ENCODE results near the gene CRIM1. TPM values are rescaled to one million over a fixed set of nuclear protein-coding genes. Genes with fewer than 3 reads are reported as not detected.

The CRIM1 gene
- total and polyA plus RNA-seq, 2 experiments from 2014 or later: 76.4 to 485 TPM

- no peak overlapping the region for H2AFZ ChIP-seq
- peaks cover 70% of the 10 kb centered on the region for H3K79me2 ChIP-seq (ENCODE audit: insufficient read depth)
- H3K9me3 ChIP-seq (ENCODE audit: low read depth): no peaks in the 10 kb centered on the region
- H3F3A ChIP-seq (ENCODE audit: insufficient read depth): peaks cover 94% of the 10 kb centered on the region
- H3K4me3 ChIP-seq: no peak overlapping the region
- 96 to 97% methylated on average over 3 of the region's 3 CpGs for WGBS, 2 experiments (ENCODE audit: low coverage in 1 of 2, low lambda C conversion rate in 2 of 2, missing lambda C conversion rate in 2 of 2)
- peak overlapping the region; percentile 4; the same call in 1 of the 2 replicates for H3K9ac ChIP-seq
- H3K27ac ChIP-seq: peak overlapping the region; percentile 63
- H4K20me1 ChIP-seq (ENCODE audit: insufficient read depth): no peaks in the 10 kb centered on the region
- H3K9me2 ChIP-seq (ENCODE audit: insufficient read depth): no peaks in the 10 kb centered on the region
- peak; percentile 77 for DNase-seq
- in situ Hi-C loops (cut with MboI): loop anchor here (10.0 kb wide), 1 partner anchor 134 kb away; no protein-coding TSS in a partner anchor
- no peak for TF ChIP-seq EZH2 (IDR thresholded peaks at IDR 0.05; ENCODE audit: insufficient read depth, poor library complexity, severe bottlenecking)
- TF ChIP-seq EZH2phosphoT487 (IDR thresholded peaks at IDR 0.05; ENCODE audit: insufficient read depth, low read depth): no peak
- peaks cover 71% of the 10 kb centered on the region for H3K36me3 ChIP-seq (ENCODE audit: low read depth)
- H3K4me1 ChIP-seq (ENCODE audit: insufficient read depth): peaks cover 39% of the 10 kb centered on the region
- H3K27me3 ChIP-seq (replicated peaks; ENCODE audit: insufficient read depth): no peaks in the 10 kb centered on the region
- peak overlapping the region; percentile 15 for H3K4me2 ChIP-seq (ENCODE audit: unreplicated experiment)
Measured at GRCh38 chr2:36530983-36531354, 175.4 kb downstream of the CRIM1 start.

DNA sequence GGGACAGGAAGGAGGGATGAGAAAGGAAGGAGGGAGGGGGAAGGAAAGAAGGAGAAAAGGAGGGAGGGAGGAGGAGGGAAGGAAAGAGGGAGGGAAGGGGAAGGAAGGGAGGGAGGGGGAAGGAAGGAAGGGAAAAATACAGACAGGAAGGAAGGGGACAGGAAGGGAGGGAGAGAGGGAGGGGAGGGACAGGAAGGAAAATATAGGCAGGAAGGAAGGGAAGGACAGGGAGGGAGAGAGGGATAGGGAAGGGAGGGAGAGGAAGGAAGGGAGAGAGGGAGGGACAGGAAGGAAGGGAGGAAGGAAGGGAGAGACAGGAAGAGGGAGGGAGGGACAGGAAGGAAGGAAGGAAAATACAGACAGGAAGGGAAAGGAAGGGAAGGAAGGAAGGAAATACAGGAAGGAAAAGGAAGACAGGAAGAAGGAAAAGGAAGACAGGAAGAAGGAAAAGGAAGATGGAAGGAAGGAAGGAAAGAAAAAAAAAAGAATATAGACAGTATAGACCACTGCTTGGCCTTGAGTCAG is 178.8 kb downstream of the CRIM1 start:
- Histone ChIP-seq H3K4me3 (no peak overlapping the region), H3K27ac (peak overlapping the region; percentile 51), H3K36me3 (ENCODE audit: low read depth) (peaks cover 60% of the 10 kb centered on the region), H3K9ac (no peak overlapping the region), H3K4me2 (ENCODE audit: unreplicated experiment) (no peak overlapping the region), H3K79me2 (ENCODE audit: insufficient read depth) (peaks cover 42% of the 10 kb centered on the region), H2AFZ (no peak overlapping the region), H3F3A (ENCODE audit: insufficient read depth) (peaks cover 97% of the 10 kb centered on the region), H3K27me3 (replicated peaks; ENCODE audit: insufficient read depth) (no peaks in the 10 kb centered on the region), H3K9me3 (ENCODE audit: low read depth) (no peaks in the 10 kb centered on the region), H3K4me1 (ENCODE audit: insufficient read depth) (peaks cover 34% of the 10 kb centered on the region), H3K9me2 (ENCODE audit: insufficient read depth) (no peaks in the 10 kb centered on the region), H4K20me1 (ENCODE audit: insufficient read depth) (no peaks in the 10 kb centered on the region)
- TF ChIP-seq EZH2phosphoT487 (IDR thresholded peaks at IDR 0.05; ENCODE audit: insufficient read depth, low read depth) (no peak), EZH2 (IDR thresholded peaks at IDR 0.05; ENCODE audit: insufficient read depth, poor library complexity, severe bottlenecking) (no peak)
- in situ Hi-C loops (cut with MboI): loop anchor here (10.0 kb wide), 1 partner anchor 130 kb away; no protein-coding TSS in a partner anchor
- DNase-seq: no peak

GRCh38 chr2:36535099-36535498 is 179.5 kb downstream of the CRIM1 start:
- H3K27me3 ChIP-seq (replicated peaks; ENCODE audit: insufficient read depth): no peaks in the 10 kb centered on the region

GRCh38 chr2:36536776-36537175 is 181.2 kb downstream of the CRIM1 start:
- H3K27ac ChIP-seq: 0 out of 2 replicates have a peak overlapping the region, but pooled peaks have one; percentile 5
- peaks cover 61% of the 10 kb centered on the region for H3K36me3 ChIP-seq (ENCODE audit: low read depth)
- no peak overlapping the region for H3K4me3 ChIP-seq
- TF ChIP-seq EZH2 (IDR thresholded peaks at IDR 0.05; ENCODE audit: insufficient read depth, poor library complexity, severe bottlenecking) (no peak), EZH2phosphoT487 (IDR thresholded peaks at IDR 0.05; ENCODE audit: insufficient read depth, low read depth) (no peak)
- no peak for DNase-seq
- 96 to 98% methylated on average over 3 of the region's 3 CpGs for WGBS, 2 experiments (ENCODE audit: low coverage in 1 of 2, low lambda C conversion rate in 2 of 2, missing lambda C conversion rate in 2 of 2)
- H3K9me3 ChIP-seq (ENCODE audit: low read depth): no peaks in the 10 kb centered on the region
- H3K4me2 ChIP-seq (ENCODE audit: unreplicated experiment): no peak overlapping the region
- H3K27me3 ChIP-seq (replicated peaks; ENCODE audit: insufficient read depth): no peaks in the 10 kb centered on the region
- peaks cover 95% of the 10 kb centered on the region for H3F3A ChIP-seq (ENCODE audit: insufficient read depth)
- in situ Hi-C loops (cut with MboI): loop anchor here (10.0 kb wide), 1 partner anchor 128 kb away; no protein-coding TSS in a partner anchor
- peaks cover 33% of the 10 kb centered on the region for H3K4me1 ChIP-seq (ENCODE audit: insufficient read depth)
- no peak overlapping the region for H3K9ac ChIP-seq
- no peaks in the 10 kb centered on the region for H3K9me2 ChIP-seq (ENCODE audit: insufficient read depth)
- H2AFZ ChIP-seq: no peak overlapping the region
- no peaks in the 10 kb centered on the region for H4K20me1 ChIP-seq (ENCODE audit: insufficient read depth)
- H3K79me2 ChIP-seq (ENCODE audit: insufficient read depth): peaks cover 17% of the 10 kb centered on the region

More at GRCh38 chr2:36535099-36535498, 179.5 kb downstream of the CRIM1 start:
- no peak overlapping the region for H2AFZ ChIP-seq
- H3K79me2 ChIP-seq (ENCODE audit: insufficient read depth): peaks cover 34% of the 10 kb centered on the region
- H3K9me2 ChIP-seq (ENCODE audit: insufficient read depth): no peaks in the 10 kb centered on the region
- H3K4me1 ChIP-seq (ENCODE audit: insufficient read depth): peaks cover 33% of the 10 kb centered on the region
- H3K4me3 ChIP-seq: no peak overlapping the region
- 92 to 95% methylated on average over 2 of the region's 2 CpGs for WGBS, 2 experiments (ENCODE audit: low coverage in 1 of 2, low lambda C conversion rate in 2 of 2, missing lambda C conversion rate in 2 of 2)
- TF ChIP-seq EZH2phosphoT487 (IDR thresholded peaks at IDR 0.05; ENCODE audit: insufficient read depth, low read depth): no peak
- TF ChIP-seq EZH2 (IDR thresholded peaks at IDR 0.05; ENCODE audit: insufficient read depth, poor library complexity, severe bottlenecking): no peak
- no peak overlapping the region for H3K9ac ChIP-seq
- no peaks in the 10 kb centered on the region for H3K9me3 ChIP-seq (ENCODE audit: low read depth)
- in situ Hi-C loops (cut with MboI): loop anchor here (10.0 kb wide), 1 partner anchor 130 kb away; no protein-coding TSS in a partner anchor
- no peak for DNase-seq
- peaks cover 95% of the 10 kb centered on the region for H3F3A ChIP-seq (ENCODE audit: insufficient read depth)
- no peaks in the 10 kb centered on the region for H4K20me1 ChIP-seq (ENCODE audit: insufficient read depth)
- H3K27ac ChIP-seq: peak overlapping the region; percentile 19; the same call in 1 of the 2 replicates
- H3K36me3 ChIP-seq (ENCODE audit: low read depth): peaks cover 60% of the 10 kb centered on the region
- H3K4me2 ChIP-seq (ENCODE audit: unreplicated experiment): no peak overlapping the region

Data from GM23248 (cell line).